Small intestine (tissue), 16 donors: Measurements from ENCODE around the gene AKT2. TPM values are rescaled to one million over a fixed set of nuclear protein-coding genes. Genes with fewer than 3 reads are reported as not detected.
A peak's percentile ranks its signal among the peaks of the same experiment; 100 is the strongest.
"Not testable (repeated sequence)": the region's sequence is repeated elsewhere in the genome, so short reads cannot be mapped to it uniquely, and the experiment has no call there.

Source experiments
- DNase-seq, 2 donors: peaks; one replicate each; pipeline versions ENCODE4 v3.0.0 to v3.0.0-alpha.2; 2013
- FAIRE-seq: peaks from 2 replicates; lab custom pipeline; 2012; peaks lifted over from hg19 to GRCh38; lab: Jason Lieb, UNC
- H3K27ac ChIP-seq, 3 donors: one replicate each; pipeline ENCODE4 v1.5.1; 2013; ENCODE audit warnings: low read length in 2 of 3, mild to moderate bottlenecking in 2 of 3, control low read depth in 1 of 3, inconsistent platforms in 1 of 3, low read depth in 1 of 3, moderate library complexity in 1 of 3
- H3K27me3 ChIP-seq, 3 donors: one replicate each; pipeline ENCODE4 v1.6.1; 2013; ENCODE audit warnings: low read length in 3 of 3, inconsistent platforms in 1 of 3; ENCODE audit not compliant: control insufficient read depth in 3 of 3, insufficient read depth in 3 of 3
- H3K36me3 ChIP-seq, 3 donors: one replicate each; pipeline ENCODE4 v1.6.1; 2013; ENCODE audit warnings: low read length in 3 of 3, inconsistent platforms in 1 of 3, low read depth in 1 of 3, mild to moderate bottlenecking in 1 of 3, moderate library complexity in 1 of 3; ENCODE audit not compliant: control insufficient read depth in 3 of 3, insufficient read depth in 2 of 3
- H3K4me1 ChIP-seq, 3 donors: one replicate each; pipeline ENCODE4 v1.6.1; 2013; ENCODE audit warnings: low read length in 2 of 3, inconsistent platforms in 1 of 3, low read depth in 1 of 3, mild to moderate bottlenecking in 1 of 3, moderate library complexity in 1 of 3; ENCODE audit not compliant: control insufficient read depth in 3 of 3, insufficient read depth in 2 of 3
- H3K4me3 ChIP-seq, 3 donors: one replicate each; pipeline ENCODE4 v1.5.1; 2013; ENCODE audit warnings: low read length in 3 of 3, control low read depth in 1 of 3, inconsistent platforms in 1 of 3, low read depth in 1 of 3, mild to moderate bottlenecking in 1 of 3, moderate library complexity in 1 of 3
- H3K9me3 ChIP-seq, 2 donors: one replicate each; pipeline ENCODE4 v1.6.1; 2013; ENCODE audit warnings: low read depth in 1 of 2, low read length in 1 of 2; ENCODE audit not compliant: control insufficient read depth in 2 of 2, insufficient read depth in 1 of 2
- WGBS, 3 donors: extraction: QIAGEN DNeasy Blood & Tissue Kit; methylation state at CpG; one replicate each; pipeline ENCODE4 v1.1.7; 2013; 5-methylcytosine and 5-hydroxymethylcytosine counted together
- long read RNA-seq, 10 donors: transcript quantifications; one replicate each; lab custom pipeline, GENCODE V29; 2026
- polyA plus RNA-seq, 4 donors: library from polyadenylated mRNA; stranded (reverse) in 3 of 4; unstranded in 1 of 4; fragments of 200-250 nt in 3 of 4; fragments of 120-200 nt in 1 of 4; gene quantifications; one replicate each; pipeline versions ENCODE4 v1.2.1 to v1.2.3, GENCODE V29; 2013
- donor health status: healthy with polysubstance abuse.
- donor health status: control.
- donor health status: control.
- donor health status: Bipolar disorder and iron deficiency.
- donor health status: healthy.

The AKT2 gene
- 10 to 100 TPM; 19.2 to 97.2 (median 48.5) TPM for polyA plus RNA-seq
- long read RNA-seq, donor 1, full-length matches to known transcripts, result 15 of 41 reads
- long read RNA-seq, donor 1, partial matches to known transcripts, result 26 of 41 reads
- long read RNA-seq, donor 1, other reads (novel, unspliced or antisense), result 0 of 41 reads
- long read RNA-seq, donor 2, full-length matches to known transcripts, result 2 of 2 reads
- long read RNA-seq, donor 2, partial matches to known transcripts, result 0 of 2 reads
- long read RNA-seq, donor 2, other reads (novel, unspliced or antisense), result 0 of 2 reads
- long read RNA-seq, donor 3, full-length matches to known transcripts, result 4 of 13 reads
- long read RNA-seq, donor 3, partial matches to known transcripts, result 9 of 13 reads
- long read RNA-seq, donor 3, other reads (novel, unspliced or antisense), result 0 of 13 reads
- long read RNA-seq, donor 4, full-length matches to known transcripts, result 1 of 1 reads
- long read RNA-seq, donor 4, partial matches to known transcripts, result 0 of 1 reads
- long read RNA-seq, donor 4, other reads (novel, unspliced or antisense), result 0 of 1 reads
- long read RNA-seq, donor 5, full-length matches to known transcripts, result 3 of 3 reads
- long read RNA-seq, donor 5, partial matches to known transcripts, result 0 of 3 reads
- long read RNA-seq, donor 5, other reads (novel, unspliced or antisense), result 0 of 3 reads
- long read RNA-seq, donor 6, full-length matches to known transcripts, result 6 of 13 reads
- long read RNA-seq, donor 6, partial matches to known transcripts, result 7 of 13 reads
- long read RNA-seq, donor 6, other reads (novel, unspliced or antisense), result 0 of 13 reads
- long read RNA-seq, donor 7, full-length matches to known transcripts, result 27 of 56 reads
- long read RNA-seq, donor 7, partial matches to known transcripts, result 29 of 56 reads
- long read RNA-seq, donor 7, other reads (novel, unspliced or antisense), result 0 of 56 reads
- long read RNA-seq, donor 8, result 0 reads
- long read RNA-seq, donor 9, full-length matches to known transcripts, result 1 of 6 reads
- long read RNA-seq, donor 9, partial matches to known transcripts, result 5 of 6 reads
- long read RNA-seq, donor 9, other reads (novel, unspliced or antisense), result 0 of 6 reads
- long read RNA-seq, donor 10, full-length matches to known transcripts, result 24 of 38 reads
- long read RNA-seq, donor 10, partial matches to known transcripts, result 14 of 38 reads
- long read RNA-seq, donor 10, other reads (novel, unspliced or antisense), result 0 of 38 reads

DNA sequence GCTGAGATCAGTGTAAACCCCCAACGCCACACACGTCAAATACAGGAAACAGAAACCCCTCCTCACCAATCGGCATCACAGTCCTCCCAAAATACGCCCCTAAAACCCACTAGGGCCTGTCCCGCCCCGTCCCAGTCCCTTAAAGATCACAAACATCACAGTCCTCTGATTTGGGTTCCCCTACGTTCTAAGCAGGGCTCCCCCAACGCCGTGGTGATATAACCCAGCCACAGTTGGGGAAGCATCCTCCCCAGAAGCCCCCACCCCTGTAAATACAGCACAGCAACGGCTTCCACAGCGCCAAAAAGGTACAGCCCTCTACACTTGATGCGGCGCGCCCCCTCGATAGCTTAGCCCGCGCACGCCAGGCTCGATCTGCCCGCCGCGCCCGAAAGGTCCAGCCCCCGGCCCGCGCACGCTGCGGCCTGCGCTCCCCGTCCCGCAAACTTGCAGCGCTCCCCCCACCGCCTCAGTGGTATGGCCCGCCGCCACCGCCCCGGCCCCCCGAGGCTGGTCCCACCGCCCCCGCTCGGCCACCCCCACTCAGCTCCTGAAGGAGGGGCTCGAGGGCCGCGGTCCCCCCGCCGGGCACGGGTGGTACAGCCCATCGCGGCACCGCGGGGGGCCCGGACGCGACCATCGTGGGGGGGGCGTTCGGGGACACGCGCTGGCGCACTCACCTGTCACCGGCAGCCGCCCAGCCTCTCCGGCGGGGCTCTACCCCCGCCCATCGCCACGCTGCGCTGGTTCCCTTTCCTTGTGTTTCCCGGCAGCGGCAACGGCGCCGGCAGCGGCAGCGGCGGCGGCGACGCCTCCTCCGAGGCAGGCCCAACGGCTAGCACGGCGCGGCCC is at the start of gene AKT2:
TSS of gene AKT2 (minus strand) at position 845 of the 852 bp plus-strand sequence. CDS start 20,078 bp downstream, outside the sequence.
- no peak for FAIRE-seq
- H3K4me1 ChIP-seq, result peaks cover under 1 to 34% (median 18%) of the 10 kb centered on the region in 3 donors
- WGBS, 3 donors, result 1 to 2% (median 2%) methylated on average over 48 to 84 of the region's 84 CpGs
- H3K36me3 ChIP-seq, result peaks cover 0 to 21% (median 0%) of the 10 kb centered on the region in 3 donors
- no peaks in the 10 kb centered on the region for H3K27me3 ChIP-seq
- peak within 1 kb of the TSS; percentile 89 to 99 (median 94) for H3K27ac ChIP-seq
- DNase-seq, result no peak
- H3K9me3 ChIP-seq, result no peaks in the 10 kb centered on the region
- H3K4me3 ChIP-seq, result peak within 1 kb of the TSS; percentile 87 to 94 (median 88)

DNA sequence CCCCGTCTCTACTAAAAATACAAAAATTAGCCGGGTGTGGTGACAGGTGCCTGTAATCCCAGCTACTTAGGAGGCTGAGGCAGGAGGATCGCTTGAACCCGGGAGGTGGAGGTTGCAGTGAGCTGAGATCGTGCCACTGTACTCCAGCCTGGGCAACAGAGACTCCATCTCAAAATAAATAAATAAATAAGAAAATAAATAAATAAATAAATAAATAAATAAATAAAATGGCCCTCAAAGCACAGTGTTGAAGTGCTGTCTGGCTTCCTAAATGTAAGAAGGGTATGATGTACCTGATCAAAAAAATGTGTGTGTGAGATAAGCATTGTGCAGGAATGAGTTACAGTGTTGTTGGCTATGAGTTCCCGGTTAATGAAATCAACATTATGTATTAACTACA is 47.9 kb upstream of the AKT2 start:
- H3K36me3 ChIP-seq, result peaks cover 4 to 56% (median 20%) of the 10 kb centered on the region in 3 donors
- not testable (repeated sequence) for H3K4me1 ChIP-seq, H3K4me3 ChIP-seq, H3K27me3 ChIP-seq, H3K9me3 ChIP-seq, FAIRE-seq, H3K27ac ChIP-seq, DNase-seq
- WGBS, 3 donors, result 97 to 99% (median 98%) methylated on average over 5 to 6 of the region's 6 CpGs

DNA sequence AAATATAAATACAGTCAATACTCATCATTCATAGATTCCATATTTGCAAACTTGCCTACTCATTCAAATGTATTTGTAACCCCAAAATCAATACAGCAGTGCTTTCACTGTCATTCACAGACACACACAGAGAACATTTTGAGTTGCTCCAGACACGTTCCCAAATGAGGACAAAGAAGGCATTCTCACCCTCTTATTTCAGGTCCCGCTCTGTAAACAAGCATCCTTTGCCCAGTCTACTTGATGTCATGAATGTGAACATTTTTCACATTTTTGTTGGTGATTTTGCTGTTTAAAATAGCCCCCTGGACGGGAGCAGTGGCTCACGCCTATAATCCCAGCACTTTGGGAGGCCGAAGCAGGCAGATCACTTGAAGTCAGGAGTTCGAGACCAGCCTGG is 47.5 kb upstream of the AKT2 start:
- H3K9me3 ChIP-seq, result no peaks in the 10 kb centered on the region
- H3K36me3 ChIP-seq, result peaks cover 4 to 61% (median 20%) of the 10 kb centered on the region in 3 donors
- no peak overlapping the region for H3K27ac ChIP-seq
- no peak overlapping the region for H3K4me3 ChIP-seq
- no peaks in the 10 kb centered on the region for H3K4me1 ChIP-seq
- WGBS, 3 donors, result 89 to 94% (median 90%) methylated on average over 6 of the region's 6 CpGs
- H3K27me3 ChIP-seq, result no peaks in the 10 kb centered on the region
- DNase-seq (no peak), FAIRE-seq (no peak)

- Histone ChIP-seq H3K27me3 (no peaks in the 10 kb centered on the region), H3K9me3 (no peaks in the 10 kb centered on the region), H3K27ac (no peak overlapping the region), H3K4me1 (no peaks in the 10 kb centered on the region), H3K36me3 (peaks cover 8 to 67% (median 24%) of the 10 kb centered on the region in 3 donors), H3K4me3 (no peak overlapping the region)
- DNase-seq (no peak), FAIRE-seq (no peak)
- 97 to 99% (median 98%) methylated on average over 5 of the region's 5 CpGs for WGBS, 3 donors
Measured at GRCh38 chr19:40331052-40331451, 45.9 kb upstream of the AKT2 start.

- H3K9me3 ChIP-seq, result no peaks in the 10 kb centered on the region
- no peaks in the 10 kb centered on the region for H3K4me1 ChIP-seq
- no peak overlapping the region for H3K27ac ChIP-seq
- FAIRE-seq, result no peak
- no peaks in the 10 kb centered on the region for H3K27me3 ChIP-seq
- DNase-seq, result no peak
- H3K4me3 ChIP-seq, result no peak overlapping the region
- 96 to 97% (median 96%) methylated on average over 14 of the region's 14 CpGs for WGBS, 3 donors
- H3K36me3 ChIP-seq, result peaks cover 11 to 82% (median 29%) of the 10 kb centered on the region in 3 donors
Measured at GRCh38 chr19:40326201-40326600, 41.1 kb upstream of the AKT2 start.

DNA sequence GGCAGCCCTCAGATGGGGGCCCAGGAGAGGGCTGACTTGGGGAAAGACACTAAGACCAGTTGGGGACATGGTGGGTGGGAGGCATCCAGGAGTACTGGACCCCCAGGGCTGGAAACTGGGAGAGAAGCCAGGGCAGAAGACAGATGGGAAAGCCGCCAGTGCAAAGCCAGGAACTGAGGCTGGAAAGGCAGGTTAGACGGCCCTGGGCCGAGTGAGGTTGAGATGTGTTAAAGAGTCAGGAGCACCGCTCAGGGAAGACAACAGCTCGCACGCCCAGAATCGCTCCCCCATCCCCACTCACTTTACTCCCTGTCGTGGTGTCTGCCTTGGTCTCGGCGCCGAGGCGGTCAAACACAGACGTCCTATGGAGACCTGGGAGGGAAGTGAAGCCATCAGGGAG is 38.6 kb upstream of the AKT2 start:
- Histone ChIP-seq H3K27ac (no peak overlapping the region), H3K4me3 (no peak overlapping the region), H3K4me1 (no peaks in the 10 kb centered on the region), H3K27me3 (no peaks in the 10 kb centered on the region), H3K36me3 (peaks cover 11 to 85% (median 30%) of the 10 kb centered on the region in 3 donors), H3K9me3 (no peaks in the 10 kb centered on the region)
- WGBS, 3 donors, result 92 to 95% (median 93%) methylated on average over 13 of the region's 13 CpGs
- FAIRE-seq (no peak), DNase-seq (no peak)

GRCh38 chr19:40322951-40323615 is 37.9 kb upstream of the AKT2 start:
- Histone ChIP-seq H3K4me3 (no peak overlapping the region), H3K9me3 (no peaks in the 10 kb centered on the region), H3K4me1 (no peaks in the 10 kb centered on the region), H3K36me3 (peaks cover 11 to 84% (median 25%) of the 10 kb centered on the region in 3 donors), H3K27ac (no peak overlapping the region), H3K27me3 (no peaks in the 10 kb centered on the region)
- WGBS, 3 donors, result 94 to 96% (median 94%) methylated on average over 15 of the region's 15 CpGs
- FAIRE-seq, result no peak
- DNase-seq, result no peak
